ENCODE measurements around the gene HIP1R.

HIP1R gene

DNA sequence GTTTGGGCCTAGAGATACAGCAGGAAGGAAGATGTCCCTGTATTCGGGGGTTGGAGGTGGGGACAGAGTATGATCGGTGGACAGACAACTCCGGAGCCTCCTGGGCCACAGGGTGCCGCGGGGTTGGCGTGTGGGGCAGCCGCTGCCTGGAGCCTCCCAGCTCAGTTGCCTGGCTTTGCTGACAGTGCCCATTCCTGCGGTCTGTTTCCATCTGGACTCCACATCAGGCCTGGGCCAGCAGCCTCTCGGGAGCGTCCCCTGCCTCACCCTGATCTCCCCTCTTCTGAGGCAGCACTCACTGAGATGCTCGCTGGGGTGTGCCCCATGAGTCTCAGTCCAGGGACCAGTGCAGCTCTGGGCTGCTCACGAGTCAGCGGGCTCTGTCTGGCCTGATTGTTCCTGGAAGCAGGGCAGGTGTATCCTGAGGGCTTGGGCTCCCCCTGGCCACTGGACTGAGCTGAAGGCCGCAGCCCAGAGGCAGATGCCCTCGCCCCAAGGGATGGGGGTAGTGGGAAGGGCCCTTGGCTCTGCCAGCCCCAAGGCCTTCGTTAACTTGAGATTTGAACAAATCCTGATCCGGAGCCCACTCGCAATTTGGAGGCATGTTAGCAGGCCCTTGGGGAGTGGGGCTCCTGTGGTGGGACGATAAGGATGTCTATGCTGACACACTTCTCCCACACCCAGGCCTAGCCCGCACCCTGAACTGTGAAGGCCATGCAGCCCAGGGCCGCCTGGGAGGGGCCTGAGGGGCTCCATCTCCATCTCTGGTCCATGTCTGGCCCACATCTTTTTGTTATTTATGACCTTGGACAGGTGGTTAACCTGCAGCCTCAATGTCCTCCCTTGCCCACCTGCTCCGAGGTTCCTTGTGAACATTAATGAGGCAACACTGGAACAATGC is 7.5 kb downstream of the HIP1R start:
- Histone ChIP-seq H3K36me3 (no peaks in the 10 kb centered on the region), H3K4me1 (no peaks in the 10 kb centered on the region), H3K4me3 (ENCODE audit: low read depth, low read length) (no peak overlapping the region), H3K27me3 (no peaks in the 10 kb centered on the region; the same call in 1 of the 2 replicates), H3K9me3 (no peaks in the 10 kb centered on the region)
- TF ChIP-seq, protein P1, sequence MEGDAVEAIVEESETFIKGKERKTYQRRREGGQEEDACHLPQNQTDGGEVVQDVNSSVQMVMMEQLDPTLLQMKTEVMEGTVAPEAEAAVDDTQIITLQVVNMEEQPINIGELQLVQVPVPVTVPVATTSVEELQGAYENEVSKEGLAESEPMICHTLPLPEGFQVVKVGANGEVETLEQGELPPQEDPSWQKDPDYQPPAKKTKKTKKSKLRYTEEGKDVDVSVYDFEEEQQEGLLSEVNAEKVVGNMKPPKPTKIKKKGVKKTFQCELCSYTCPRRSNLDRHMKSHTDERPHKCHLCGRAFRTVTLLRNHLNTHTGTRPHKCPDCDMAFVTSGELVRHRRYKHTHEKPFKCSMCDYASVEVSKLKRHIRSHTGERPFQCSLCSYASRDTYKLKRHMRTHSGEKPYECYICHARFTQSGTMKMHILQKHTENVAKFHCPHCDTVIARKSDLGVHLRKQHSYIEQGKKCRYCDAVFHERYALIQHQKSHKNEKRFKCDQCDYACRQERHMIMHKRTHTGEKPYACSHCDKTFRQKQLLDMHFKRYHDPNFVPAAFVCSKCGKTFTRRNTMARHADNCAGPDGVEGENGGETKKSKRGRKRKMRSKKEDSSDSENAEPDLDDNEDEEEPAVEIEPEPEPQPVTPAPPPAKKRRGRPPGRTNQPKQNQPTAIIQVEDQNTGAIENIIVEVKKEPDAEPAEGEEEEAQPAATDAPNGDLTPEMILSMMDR (IDR thresholded peaks at IDR 0.05; ENCODE audit: low read depth, low read length) = no peak
- DNase-seq = no peak

DNA sequence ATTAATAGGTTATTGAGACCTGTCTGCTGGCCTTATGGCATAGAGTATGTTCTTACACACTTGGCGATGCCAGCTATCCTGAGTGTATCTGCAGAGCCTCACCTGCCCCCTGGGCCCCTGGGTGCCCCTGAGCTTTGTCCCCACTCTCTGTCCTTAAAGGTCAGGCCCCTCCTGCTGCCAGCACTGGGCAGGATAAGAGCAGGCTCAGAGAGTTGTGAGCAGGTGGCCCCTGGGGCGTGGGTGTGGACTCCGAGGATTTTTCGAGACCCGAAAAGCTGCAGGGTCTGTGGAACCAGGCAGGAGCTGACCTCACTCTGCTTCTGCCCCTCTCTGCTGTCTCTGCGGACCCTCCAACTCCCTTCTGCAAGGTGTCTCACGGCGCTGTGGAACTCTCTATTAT is 8.2 kb downstream of the HIP1R start:
- Histone ChIP-seq H3K4me1 (no peaks in the 10 kb centered on the region), H3K27me3 (no peaks in the 10 kb centered on the region), H3K4me3 (ENCODE audit: low read depth, low read length) (no peak overlapping the region), H3K9me3 (no peaks in the 10 kb centered on the region), H3K36me3 (no peaks in the 10 kb centered on the region)
- TF ChIP-seq, protein P1 (IDR thresholded peaks at IDR 0.05; ENCODE audit: low read depth, low read length) = no peak
- DNase-seq = no peak

DNA sequence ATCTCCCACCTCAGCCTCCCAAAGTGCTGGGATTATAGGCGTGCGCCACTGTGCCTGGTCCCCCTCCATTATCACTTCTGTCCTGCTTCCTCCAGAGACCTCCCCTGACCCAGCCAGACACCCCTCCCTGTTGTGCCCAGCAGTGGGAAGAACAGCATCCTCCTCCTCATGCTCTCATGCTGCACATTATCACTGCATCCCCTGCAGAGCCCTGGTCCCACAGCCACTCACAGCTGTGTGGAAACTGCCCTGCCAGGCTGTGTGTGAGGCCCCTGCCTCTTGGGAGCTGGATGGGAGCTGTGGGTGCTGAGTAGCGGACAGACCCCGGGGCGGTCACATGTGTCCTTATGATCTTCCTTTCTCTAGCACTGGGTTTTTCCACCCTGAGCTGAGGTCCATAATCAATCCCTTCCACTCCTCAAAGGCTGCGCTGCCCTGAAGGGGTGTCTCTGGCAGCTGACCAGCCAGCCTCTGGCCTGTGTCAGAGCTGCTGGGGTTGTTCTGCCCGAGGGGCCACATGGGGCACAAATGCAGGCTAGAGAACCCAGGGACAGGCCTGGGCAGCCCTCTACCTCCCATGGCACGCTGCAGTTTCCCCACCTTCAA is 9.2 kb downstream of the HIP1R start:
- H3K4me1 ChIP-seq = no peaks in the 10 kb centered on the region
- H3K4me3 ChIP-seq (ENCODE audit: low read depth, low read length) = no peak overlapping the region
- H3K27me3 ChIP-seq = no peaks in the 10 kb centered on the region
- no peaks in the 10 kb centered on the region for H3K36me3 ChIP-seq
- no peaks in the 10 kb centered on the region for H3K9me3 ChIP-seq
- TF ChIP-seq, protein P1 (IDR thresholded peaks at IDR 0.05; ENCODE audit: low read depth, low read length) = no peak
- no peak for DNase-seq

- Histone ChIP-seq H3K27me3 (no peaks in the 10 kb centered on the region), H3K4me1 (no peaks in the 10 kb centered on the region), H3K4me3 (ENCODE audit: low read depth, low read length) (no peak overlapping the region), H3K36me3 (no peaks in the 10 kb centered on the region), H3K9me3 (no peaks in the 10 kb centered on the region)
- TF ChIP-seq, protein P1 (IDR thresholded peaks at IDR 0.05; ENCODE audit: low read depth, low read length) = no peak
- DNase-seq = no peak
Observed at GRCh38 chr12:122845041-122845864, 10.0 kb downstream of the HIP1R start.

DNA sequence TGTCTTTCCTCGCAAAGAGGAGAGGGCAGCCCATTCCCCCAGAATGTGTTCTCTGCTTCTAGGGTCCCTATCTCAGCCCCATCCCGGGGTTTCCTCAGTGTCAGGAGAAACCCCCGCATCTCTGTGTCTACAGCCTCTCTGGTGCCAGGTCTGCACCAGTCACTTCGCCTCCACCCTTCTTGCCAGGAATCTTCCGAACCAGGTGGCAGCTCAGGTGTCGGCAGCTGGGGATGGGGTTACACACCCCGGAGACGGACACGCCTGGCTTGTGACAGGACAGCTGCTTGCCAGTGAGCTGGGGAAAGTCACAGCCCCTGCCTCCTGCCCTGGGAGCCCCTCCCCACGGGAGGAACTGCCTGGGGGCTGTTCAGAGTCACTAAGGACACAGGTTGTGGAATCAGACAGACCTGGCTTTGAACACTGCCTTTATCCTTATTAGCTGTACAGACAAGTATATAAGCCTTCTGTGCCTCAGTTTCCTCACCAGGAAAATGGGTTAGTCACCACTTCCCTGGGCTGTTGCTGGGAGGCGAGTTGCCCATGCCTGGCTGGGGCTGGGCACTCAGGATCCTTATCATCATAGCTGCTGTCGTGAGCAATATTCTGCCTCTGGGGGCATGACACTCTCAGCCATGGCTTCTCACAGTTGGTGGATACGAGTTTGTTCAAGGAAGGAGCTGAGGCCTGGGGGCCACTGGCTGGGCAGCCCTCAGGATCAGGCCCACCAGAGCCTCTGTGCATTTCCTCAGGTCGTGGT is 10.8 kb downstream of the HIP1R start:
- H3K36me3 ChIP-seq = no peaks in the 10 kb centered on the region
- H3K27me3 ChIP-seq = no peaks in the 10 kb centered on the region
- H3K4me1 ChIP-seq = no peaks in the 10 kb centered on the region
- DNase-seq = no peak
- H3K9me3 ChIP-seq = no peaks in the 10 kb centered on the region
- no peak overlapping the region for H3K4me3 ChIP-seq (ENCODE audit: low read depth, low read length)
- TF ChIP-seq, protein P1 (IDR thresholded peaks at IDR 0.05; ENCODE audit: low read depth, low read length) = no peak

Measured in BE2C (cell line).